PC-9 (cell line): ENCODE data around the gene ZBTB48.

ENCODE experiments used
- CTCF ChIP-seq: fragments of 200-600 bp; sonication (generic); conservative IDR thresholded peaks from 2 replicates; pipeline ENCODE4 v1.6.1; 2017; ENCODE audit warnings: mixed run types, antibody characterized with exemption, mild to moderate bottlenecking, moderate library complexity
- EZH2 ChIP-seq: fragments of 200-600 bp; sonication (generic); IDR thresholded peaks from 2 replicates; pipeline ENCODE4 v1.8.0; 2017; ENCODE audit warnings: antibody characterized with exemption, low read depth

GRCh38 chr1:6591644-6592043 lies 11.8 kb downstream of the ZBTB48 start:
- TF ChIP-seq CTCF (no peak), EZH2 (no peak)
